Osteoblast (primary cell): Measurements from ENCODE around the gene FBP1. TPM values are rescaled to one million over a fixed set of nuclear protein-coding genes. Genes with fewer than 3 reads are reported as not detected.

ENCODE experiments used
- DNase-seq: peaks from one replicate; pipeline ENCODE4 v3.0.0; 2011; ENCODE audit warnings: low spot score, mixed read lengths; ENCODE audit not compliant: insufficient read length; ENCODE audit errors: missing footprints
- H2AFZ ChIP-seq: 2 replicates; pipeline ENCODE4 v1.6.0; 2011; ENCODE audit warnings: mild to moderate bottlenecking, low read length
- H3K27ac ChIP-seq: 2 replicates; pipeline ENCODE4 v1.5.1; 2011; ENCODE audit warnings: mild to moderate bottlenecking, low read depth, low read length, moderate library complexity
- H3K27me3 ChIP-seq: 2 replicates; pipeline ENCODE4 v1.6.0; 2012; ENCODE audit warnings: mild to moderate bottlenecking, control low read depth, inconsistent platforms, low read length, moderate library complexity; ENCODE audit not compliant: insufficient read depth
- H3K36me3 ChIP-seq: 2 replicates; pipeline ENCODE4 v1.5.1; 2011; ENCODE audit warnings: mild to moderate bottlenecking, low read length, control low read depth, moderate library complexity; ENCODE audit not compliant: insufficient read depth
- H3K4me1 ChIP-seq: 2 replicates; pipeline ENCODE4 v1.5.1; 2011; ENCODE audit warnings: mild to moderate bottlenecking, low read length, control low read depth, moderate library complexity; ENCODE audit not compliant: insufficient read depth
- H3K4me2 ChIP-seq: 2 replicates; pipeline ENCODE4 v1.6.0; 2011; ENCODE audit warnings: mild to moderate bottlenecking, low read length; ENCODE audit not compliant: insufficient read depth
- H3K4me3 ChIP-seq: fragments of 200-600 bp; sonication (generic); 3 replicates; pipeline ENCODE4 v1.5.1; 2012; ENCODE audit warnings: mild to moderate bottlenecking, low read length, inconsistent platforms; ENCODE audit not compliant: insufficient read depth
- H3K79me2 ChIP-seq: 2 replicates; pipeline ENCODE4 v1.6.0; 2012; ENCODE audit warnings: mild to moderate bottlenecking, low read length, control low read depth, inconsistent platforms; ENCODE audit not compliant: insufficient read depth
- H3K9me3 ChIP-seq: 2 replicates; pipeline ENCODE4 v1.5.1; 2011; ENCODE audit warnings: low read depth, low read length, control low read depth
- H4K20me1 ChIP-seq: 2 replicates; pipeline ENCODE4 v1.6.0; 2012; ENCODE audit warnings: mild to moderate bottlenecking, low read length, control low read depth; ENCODE audit not compliant: insufficient read depth
- CTCF ChIP-seq: IDR thresholded peaks from 2 replicates; pipeline ENCODE4 v1.5.1; 2011; ENCODE audit warnings: mild to moderate bottlenecking, low read depth, low read length, moderate library complexity; ENCODE audit errors: extremely low read depth
- total RNA-seq: library from RNA; depleted of rRNA; stranded (reverse); fragments of >200 nt; gene quantifications from 2 replicates; pipeline ENCODE4 v1.2.3, GENCODE V29; 2012

FBP1 gene
- total RNA-seq, 1 donor = 0.72 TPM

GRCh38 chr9:94643741-94644140 lies 4.4 kb upstream of the FBP1 start:
- Histone ChIP-seq H3K27ac (no peak overlapping the region), H3K4me2 (no peak overlapping the region), H3K27me3 (peaks cover 5% of the 10 kb centered on the region), H3K9me3 (no peaks in the 10 kb centered on the region), H3K4me3 (no peak overlapping the region), H3K79me2 (no peaks in the 10 kb centered on the region), H3K4me1 (peaks cover 7% of the 10 kb centered on the region), H3K36me3 (no peaks in the 10 kb centered on the region), H4K20me1 (no peaks in the 10 kb centered on the region), H2AFZ (no peak overlapping the region)
- no peak for TF ChIP-seq CTCF
- no peak for DNase-seq

GRCh38 chr9:94643176-94643575 lies 3.9 kb upstream of the FBP1 start:
- DNase-seq = no peak
- Histone ChIP-seq H3K4me1 (peaks cover 5% of the 10 kb centered on the region), H4K20me1 (no peaks in the 10 kb centered on the region), H3K27me3 (peaks cover 10% of the 10 kb centered on the region), H3K4me2 (no peak overlapping the region), H3K9me3 (no peaks in the 10 kb centered on the region), H3K4me3 (no peak overlapping the region), H3K27ac (no peak overlapping the region), H3K36me3 (no peaks in the 10 kb centered on the region), H3K79me2 (no peaks in the 10 kb centered on the region), H2AFZ (no peak overlapping the region)
- TF ChIP-seq CTCF = no peak

- Histone ChIP-seq H3K4me1 (peaks cover 5% of the 10 kb centered on the region), H2AFZ (no peak overlapping the region), H3K4me3 (no peak overlapping the region), H3K36me3 (no peaks in the 10 kb centered on the region), H3K27me3 (peaks cover 15% of the 10 kb centered on the region), H3K79me2 (no peaks in the 10 kb centered on the region), H3K4me2 (no peak overlapping the region), H3K9me3 (no peaks in the 10 kb centered on the region), H3K27ac (no peak overlapping the region), H4K20me1 (no peaks in the 10 kb centered on the region)
- no peak for TF ChIP-seq CTCF
- DNase-seq = no peak
These were observed 3.2 kb upstream of the FBP1 start for GRCh38 chr9:94642501-94642900.

GRCh38 chr9:94639999-94640376 lies 670 bp upstream of the FBP1 start:
- Histone ChIP-seq H3K9me3 (no peaks in the 10 kb centered on the region), H2AFZ (peak overlapping the region; percentile 80), H3K4me3 (peak overlapping the region; percentile 74)

More at GRCh38 chr9:94639999-94640376, 670 bp upstream of the FBP1 start:
- Histone ChIP-seq H3K79me2 (no peaks in the 10 kb centered on the region), H3K27ac (no peak overlapping the region), H3K36me3 (no peaks in the 10 kb centered on the region), H3K27me3 (peaks cover 19% of the 10 kb centered on the region), H3K4me2 (peak overlapping the region; percentile 81), H3K4me1 (peaks cover 5% of the 10 kb centered on the region), H4K20me1 (no peaks in the 10 kb centered on the region)
- no peak for DNase-seq
- no peak for TF ChIP-seq CTCF
